HG02973 (cell line): ENCODE measurements around the gene ATG12.
"Not testable (repeated sequence)": the region's sequence is repeated elsewhere in the genome, so short reads cannot be mapped to it uniquely, and the experiment has no call there.

Experiments used
- ATAC-seq: cut with Tn5 transposase; IDR thresholded peaks from one replicate; pipeline ENCODE4 v1.9.1; 2021; ENCODE audit warnings: moderate library complexity; ENCODE audit not compliant: unreplicated experiment

ATG12 gene

GRCh38 chr5:115841382-115842088, at the start of gene ATG12, which contains the start of gene AP3S1:
Gene ATG12 (minus strand): TSS chr5:115841565. CDS start chr5:115841552, 13 bp downstream.
Gene AP3S1 (plus strand): TSS chr5:115841935. CDS start chr5:115842038, 103 bp downstream.
- ATAC-seq: peak; percentile 82

- ATAC-seq: no peak
Observed at GRCh38 chr5:115888027-115888426, 46.7 kb upstream of the ATG12 start.

GRCh38 chr5:115885208-115885607, 43.8 kb upstream of the ATG12 start:
- not testable (repeated sequence) for ATAC-seq

DNA sequence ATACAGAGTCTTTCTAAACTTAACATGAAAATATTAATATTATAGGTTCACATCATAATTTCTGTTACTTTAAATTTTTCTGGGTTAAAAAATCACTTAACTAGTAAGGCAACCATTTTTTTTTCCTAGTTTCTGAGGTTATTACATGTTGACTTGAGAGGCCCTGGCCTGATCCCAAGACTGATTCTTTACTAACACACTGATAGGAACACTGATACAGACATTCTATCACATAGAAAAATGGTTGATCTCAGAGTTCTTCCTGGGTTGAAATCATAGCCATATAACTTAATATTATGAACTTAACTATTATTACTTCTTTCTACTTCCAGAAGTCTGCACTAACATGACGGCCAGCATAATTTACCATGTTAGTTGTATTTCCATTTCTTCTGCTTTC, 43.3 kb upstream of the ATG12 start:
- ATAC-seq: no peak

DNA sequence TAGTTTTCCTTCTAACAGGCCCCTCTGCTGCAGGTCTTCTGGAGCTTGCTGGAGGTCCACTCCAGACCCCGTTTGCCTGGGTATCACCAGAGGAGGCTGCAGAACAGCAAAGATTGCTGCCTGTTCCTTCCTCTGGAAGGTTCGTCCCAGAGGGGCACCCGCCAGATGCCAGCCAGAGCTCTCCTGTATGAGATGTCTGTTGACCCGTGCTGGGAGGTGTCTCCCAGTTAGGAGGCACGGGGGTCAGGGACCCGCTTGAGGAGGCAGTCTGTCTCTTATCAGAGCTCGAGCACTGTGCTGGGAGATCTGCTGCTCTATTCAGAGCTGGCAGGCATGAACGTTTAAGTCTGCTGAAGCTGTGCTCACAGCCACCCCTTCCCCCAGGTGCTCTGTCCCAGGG, 41.1 kb upstream of the ATG12 start:
- not testable (repeated sequence) for ATAC-seq

GRCh38 chr5:115877342-115877741, 36.0 kb upstream of the ATG12 start:
- not testable (repeated sequence) for ATAC-seq

GRCh38 chr5:115875447-115875846, 34.1 kb upstream of the ATG12 start:
- no peak for ATAC-seq

DNA sequence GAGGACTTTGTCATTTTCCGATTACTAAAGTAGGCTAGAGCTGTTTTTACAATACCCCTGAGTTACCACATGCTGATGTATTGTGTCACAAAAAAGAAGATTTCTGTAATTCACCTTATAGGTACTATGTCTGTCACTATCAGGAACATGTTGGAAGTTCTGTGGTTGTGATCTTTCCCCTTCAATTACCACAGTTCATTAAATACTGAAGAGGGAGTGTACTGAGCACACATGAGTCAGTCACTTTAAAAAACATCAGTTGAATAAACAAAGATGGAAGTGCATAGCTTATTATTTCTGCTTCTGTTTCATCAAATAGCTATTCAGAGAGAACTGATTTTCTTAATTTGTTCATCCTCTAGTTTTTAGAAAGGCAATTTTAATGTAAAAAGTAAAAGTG, 32.0 kb upstream of the ATG12 start:
- ATAC-seq: no peak

- ATAC-seq: no peak
Observed at GRCh38 chr5:115872447-115872846, 31.1 kb upstream of the ATG12 start.

- ATAC-seq: no peak
Observed at GRCh38 chr5:115869256-115869795, 28.0 kb upstream of the ATG12 start.

DNA sequence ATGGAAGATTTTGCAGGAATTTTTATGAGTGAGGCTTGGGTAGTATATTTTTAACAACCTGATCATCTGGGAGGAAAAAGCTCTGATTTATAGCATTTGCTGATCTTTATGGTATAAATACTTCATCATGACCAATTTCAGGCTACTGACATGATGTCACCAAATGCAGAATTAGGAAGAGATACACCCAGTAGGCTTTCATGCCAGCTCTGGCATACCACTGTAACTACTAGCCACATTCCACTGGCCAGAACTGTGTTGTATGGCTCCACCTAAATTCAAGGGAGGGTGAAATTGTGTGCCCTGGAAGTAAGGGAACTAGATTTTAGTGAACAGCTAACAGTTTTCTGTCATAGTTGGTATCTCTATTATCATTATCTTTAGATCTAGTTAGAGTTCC, 18.0 kb upstream of the ATG12 start:
- no peak for ATAC-seq

GRCh38 chr5:115858396-115858795, 17.0 kb upstream of the ATG12 start:
- no peak for ATAC-seq

DNA sequence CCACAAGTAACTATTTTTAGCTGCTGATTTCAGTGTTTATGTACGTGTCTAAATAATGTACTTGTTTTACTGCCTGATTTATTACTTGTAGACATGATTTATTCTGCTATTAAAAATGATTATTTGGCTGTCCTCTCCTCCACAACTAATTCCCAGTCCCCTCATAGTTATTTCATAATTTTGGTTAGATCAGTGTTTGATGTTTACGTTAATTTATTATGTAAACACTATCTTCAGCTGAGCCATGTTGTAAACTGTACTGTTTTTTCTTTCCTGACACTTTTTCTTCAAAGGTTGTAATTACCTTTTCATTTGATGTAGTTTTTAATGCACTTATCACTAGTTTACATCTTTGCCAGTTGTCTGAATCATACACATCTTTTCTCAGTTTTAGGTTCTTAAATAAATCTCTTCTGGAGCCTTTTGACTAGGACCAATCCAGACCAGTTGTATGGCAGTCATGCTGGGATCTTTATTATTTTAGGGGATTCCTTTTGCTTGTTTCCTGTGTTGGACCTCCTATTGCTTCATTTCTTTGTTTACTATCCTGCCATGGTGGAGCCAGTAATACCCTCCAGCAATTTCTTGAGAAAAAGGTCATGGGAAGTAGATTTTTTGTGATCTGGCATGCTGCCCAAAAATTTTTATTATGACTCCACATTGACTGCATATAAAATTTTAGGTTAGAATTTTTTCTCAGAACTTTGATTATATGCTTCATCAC, 16.4 kb upstream of the ATG12 start:
- no peak for ATAC-seq

GRCh38 chr5:115857057-115857479, 15.7 kb upstream of the ATG12 start:
- ATAC-seq: no peak

DNA sequence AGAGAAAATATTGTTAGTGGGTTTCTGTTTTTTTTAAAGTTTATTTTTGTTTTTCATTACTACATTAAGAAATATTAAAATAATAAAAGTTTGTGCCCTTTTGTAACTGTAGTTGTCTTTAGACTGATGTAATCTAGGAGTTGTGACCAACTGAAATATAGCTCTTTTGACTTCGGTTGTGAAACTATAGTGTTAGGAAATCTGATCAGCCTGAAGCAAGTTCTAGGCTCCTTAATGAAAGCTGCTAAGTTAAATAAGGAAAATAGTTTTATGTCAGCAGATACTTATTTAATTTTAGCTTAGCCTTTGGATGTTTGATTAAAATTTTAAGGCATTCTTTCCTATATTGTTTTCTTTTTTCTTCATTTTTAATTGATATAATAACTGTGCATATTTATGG, 14.6 kb upstream of the ATG12 start:
- no peak for ATAC-seq

DNA sequence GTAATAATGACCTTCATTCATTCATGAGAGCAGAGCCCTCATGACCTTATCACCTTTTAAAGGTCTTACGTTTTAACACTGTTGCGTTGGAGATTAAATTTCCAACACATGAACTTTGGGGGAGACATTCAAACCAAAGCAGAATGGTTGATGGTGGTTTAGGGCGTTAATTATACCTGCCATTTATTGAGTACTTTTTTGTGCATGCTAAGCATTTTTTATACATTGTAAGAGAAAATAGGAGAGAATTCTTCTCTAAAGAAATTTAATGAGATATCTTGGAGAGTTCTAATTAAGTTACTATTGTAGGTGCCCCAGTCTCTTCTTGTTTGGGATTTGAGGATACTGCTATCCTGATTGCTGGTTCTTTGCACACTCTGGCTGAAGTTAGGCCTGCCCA, 12.8 kb upstream of the ATG12 start:
- no peak for ATAC-seq

DNA sequence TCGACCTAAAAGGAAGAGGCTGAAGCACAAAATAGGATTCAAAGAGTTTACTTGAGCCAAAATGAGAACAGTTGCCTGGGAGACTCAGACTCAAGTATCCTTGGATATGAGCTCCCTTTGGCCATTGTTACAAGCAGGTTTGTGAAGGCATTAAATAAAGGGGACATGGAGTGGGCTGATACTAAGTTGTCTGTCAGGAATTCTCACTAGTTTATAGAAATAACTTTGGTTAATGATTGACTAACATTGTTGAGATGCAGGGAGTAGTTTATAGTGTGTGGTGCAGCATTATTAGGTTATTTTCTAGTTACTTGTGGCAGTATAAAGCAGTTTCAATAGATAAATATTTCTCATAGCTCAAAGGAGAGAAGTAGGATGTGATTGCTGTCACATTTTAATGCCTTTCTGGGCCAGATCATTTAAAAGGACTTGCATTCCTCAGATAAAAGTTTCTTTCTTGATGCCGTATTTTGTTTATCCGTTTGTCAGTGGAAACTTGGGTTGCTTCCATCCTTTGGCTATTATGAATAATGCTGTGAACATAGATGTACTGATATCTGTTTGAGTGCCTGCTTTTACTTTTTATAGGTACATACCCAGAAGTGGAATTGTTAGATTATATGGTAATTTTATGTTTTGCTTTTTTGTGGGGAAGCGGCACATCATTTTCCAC, 9.5 kb upstream of the ATG12 start:
- no peak for ATAC-seq

- ATAC-seq: no peak
Observed at GRCh38 chr5:115849258-115849798, 8.0 kb upstream of the ATG12 start.

GRCh38 chr5:115847290-115847689, 5.9 kb upstream of the ATG12 start:
- ATAC-seq: no peak

DNA sequence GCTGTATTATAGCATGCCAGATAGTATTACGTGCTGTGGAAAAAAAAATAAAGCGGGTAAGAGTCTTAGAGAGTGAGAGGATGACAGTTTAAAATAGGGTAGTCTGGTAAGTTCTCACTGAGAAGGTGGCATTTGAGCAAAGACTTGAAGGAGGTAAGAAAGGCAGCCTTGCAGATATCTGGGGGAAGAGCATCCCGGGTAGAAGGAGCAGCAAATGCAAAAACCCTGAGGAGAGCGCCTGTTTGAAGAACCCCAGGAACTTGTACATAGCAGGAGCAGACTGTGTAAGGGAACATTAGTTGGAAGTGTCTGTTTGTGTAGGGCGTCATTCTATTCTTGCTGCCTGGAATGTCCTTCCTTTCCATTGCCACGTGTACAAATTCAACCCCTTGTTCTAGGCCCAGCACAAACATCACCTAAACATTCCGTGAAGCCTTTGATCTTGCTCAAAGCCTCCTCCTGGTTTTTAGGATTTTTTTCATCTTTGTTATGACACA, 3.0 kb upstream of the ATG12 start:
- ATAC-seq: no peak
